Prostate gland (tissue), 2 donors: ENCODE results near the gene GNG4.

ENCODE experiments used
- CTCF ChIP-seq, 4 experiments: fragments of 200-600 bp in 2 of 4; fragments of 450-650 bp in 2 of 4; sonication (generic) in 2 of 4; IDR thresholded peaks; 1 replicate in 3 of 4; 2 replicates in 1 of 4; pipeline ENCODE4 v1.5.1; 2016 to 2019; ENCODE audit warnings: antibody characterized with exemption in 4 of 4, mild to moderate bottlenecking in 2 of 4, moderate library complexity in 2 of 4
- POLR2A ChIP-seq: fragments of 450-650 bp; IDR thresholded peaks from one replicate; pipeline ENCODE4 v1.6.1; 2016; ENCODE audit warnings: antibody characterized with exemption, mild to moderate bottlenecking

- TF ChIP-seq CTCF (IDR thresholded peaks at IDR 0.05) (no peak), POLR2A (no peak)
Measured at GRCh38 chr1:235689356-235689755, 39.8 kb upstream of the GNG4 start.
